Lung (tissue), 12 donors: Measurements from ENCODE around the gene OTUD4. TPM values are rescaled to one million over a fixed set of nuclear protein-coding genes. Genes with fewer than 3 reads are reported as not detected.

Source experiments
- ATAC-seq: fragments of 200-7000 bp; cut with Tn5 transposase; one replicate; pipeline ENCODE4 v1.9.1; 2020; ENCODE audit warnings: moderate number of reproducible peaks; ENCODE audit not compliant: insufficient read depth, low FRiP score
- DNase-seq, 3 donors: peaks; one replicate each; pipeline ENCODE4 v3.0.0-alpha.2; 2013 to 2017
- H3K27ac ChIP-seq, 2 donors: one replicate each; pipeline ENCODE4 v1.5.1; 2013; ENCODE audit warnings: mild to moderate bottlenecking in 2 of 2, moderate library complexity in 2 of 2, control low read depth in 1 of 2, inconsistent platforms in 1 of 2, low read depth in 1 of 2, low read length in 1 of 2
- H3K27me3 ChIP-seq, 3 donors: one replicate each; pipeline ENCODE4 v1.5.1; 2013; ENCODE audit warnings: low read length in 2 of 3; ENCODE audit not compliant: control insufficient read depth in 3 of 3, insufficient read depth in 3 of 3
- H3K36me3 ChIP-seq, 4 donors: one replicate each; pipeline ENCODE4 v1.5.1; 2013; ENCODE audit warnings: low read length in 4 of 4, mild to moderate bottlenecking in 1 of 4, moderate library complexity in 1 of 4; ENCODE audit not compliant: control insufficient read depth in 4 of 4, insufficient read depth in 4 of 4
- H3K4me1 ChIP-seq, 5 donors: one replicate each; pipeline ENCODE4 v1.5.1; 2013; ENCODE audit warnings: low read length in 5 of 5, mild to moderate bottlenecking in 2 of 5, moderate library complexity in 1 of 5; ENCODE audit not compliant: control insufficient read depth in 5 of 5, insufficient read depth in 5 of 5
- H3K4me3 ChIP-seq: one replicate; pipeline ENCODE4 v1.5.1; 2013; ENCODE audit warnings: mild to moderate bottlenecking, control low read depth, moderate library complexity
- H3K9ac ChIP-seq, 2 donors: one replicate each; pipeline ENCODE4 v1.5.1; 2013; ENCODE audit warnings: low read length in 2 of 2, control low read depth in 1 of 2; ENCODE audit not compliant: insufficient read depth in 1 of 2
- H3K9me3 ChIP-seq, 4 donors: one replicate each; pipeline ENCODE4 v1.5.1; 2013; ENCODE audit warnings: low read length in 3 of 4, mild to moderate bottlenecking in 1 of 4, moderate library complexity in 1 of 4; ENCODE audit not compliant: control insufficient read depth in 4 of 4, insufficient read depth in 3 of 4
- CTCF ChIP-seq: IDR thresholded peaks from 2 replicates; pipeline ENCODE4 v1.5.1; 2012; ENCODE audit warnings: mild to moderate bottlenecking; ENCODE audit errors: control extremely low read depth, extremely low read depth
- WGBS, 2 donors: extraction: QIAGEN DNeasy Blood & Tissue Kit; methylation state at CpG; one replicate each; pipeline ENCODE4 v1.1.7; 2013; 5-methylcytosine and 5-hydroxymethylcytosine counted together
- polyA plus RNA-seq, 2 donors: library from polyadenylated mRNA; stranded (reverse); fragments of 200-250 nt; gene quantifications; one replicate each; pipeline ENCODE4 v1.2.1, GENCODE V29; 2013
- total RNA-seq, 2 donors: library from RNA; depleted of rRNA in 1 of 2; stranded (reverse); fragments of >200 nt in 1 of 2; gene quantifications; one replicate each; pipeline ENCODE4 v1.2.1, GENCODE V29; 2014 to 2021
- donor health status: control.
- donor health status: control.
- donor health status: Bipolar disorder and iron deficiency.
- donor health status: healthy.
- donor health status: DM: yes; HTN: yes; CAD: no.

OTUD4 gene
- total and polyA plus RNA-seq, 4 donors = 11.0 to 101 (median 24.0) TPM

DNA sequence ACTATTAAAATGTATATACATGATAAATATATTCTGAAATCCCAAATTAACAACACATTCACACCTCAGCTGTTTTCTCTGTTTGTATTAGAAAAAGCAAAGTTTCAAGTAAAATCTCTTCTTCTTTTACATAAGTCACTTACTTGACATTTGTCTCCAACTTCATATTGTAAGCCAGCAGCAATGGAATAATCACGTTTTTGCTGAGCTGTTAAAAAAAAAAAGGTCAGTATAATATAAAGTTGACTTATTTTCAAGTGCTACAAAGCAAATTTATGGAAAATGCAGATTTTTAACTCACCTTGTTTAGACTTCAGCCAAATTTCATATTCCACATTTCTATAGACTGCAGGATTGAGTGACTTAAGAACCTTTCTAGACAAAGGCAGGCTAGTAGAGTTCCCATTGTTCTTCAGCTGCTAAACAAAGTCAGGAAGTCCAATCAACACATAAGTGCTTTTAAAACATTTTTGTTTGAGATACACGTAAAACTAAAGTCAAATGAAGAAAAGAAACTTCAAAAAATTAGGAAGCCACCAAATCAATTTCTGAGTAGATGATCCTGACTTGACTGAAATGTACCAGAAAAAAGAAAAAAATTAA is 25.0 kb downstream of the OTUD4 start:
- peaks cover 0 to 4% (median 0%) of the 10 kb centered on the region in 5 donors for H3K4me1 ChIP-seq
- DNase-seq = no peak
- no peak overlapping the region for H3K27ac ChIP-seq
- peaks cover 5 to 24% (median 11%) of the 10 kb centered on the region in 4 donors for H3K36me3 ChIP-seq
- H3K9me3 ChIP-seq = no peaks in the 10 kb centered on the region
- no peak for TF ChIP-seq CTCF
- H3K9ac ChIP-seq = no peak overlapping the region
- no peak overlapping the region for H3K4me3 ChIP-seq
- no peak for ATAC-seq
- no peaks in the 10 kb centered on the region for H3K27me3 ChIP-seq
- WGBS, 2 donors = 66 to 86% methylated on average over 2 of the region's 2 CpGs

GRCh38 chr4:145154573-145154972 is 25.8 kb downstream of the OTUD4 start:
- H3K36me3 ChIP-seq = peaks cover 7 to 30% (median 13%) of the 10 kb centered on the region in 4 donors

GRCh38 chr4:145153904-145154298 is 26.5 kb downstream of the OTUD4 start:
- Histone ChIP-seq H3K27ac (peak overlapping the region in 1 of 2 donors; percentile 45), H3K4me3 (no peak overlapping the region), H3K27me3 (no peaks in the 10 kb centered on the region), H3K36me3 (peaks cover 11 to 34% (median 18%) of the 10 kb centered on the region in 4 donors), H3K9me3 (no peaks in the 10 kb centered on the region), H3K4me1 (peaks cover 0 to 4% (median 0%) of the 10 kb centered on the region in 5 donors), H3K9ac (no peak overlapping the region)
- 50 to 73% methylated on average over 1 of the region's 1 CpG for WGBS, 2 donors
- TF ChIP-seq CTCF = no peak
- no peak for DNase-seq
- no peak for ATAC-seq

More at GRCh38 chr4:145154573-145154972, 25.8 kb downstream of the OTUD4 start:
- no peak overlapping the region for H3K9ac ChIP-seq
- no peak overlapping the region for H3K27ac ChIP-seq
- H3K9me3 ChIP-seq = no peaks in the 10 kb centered on the region
- peaks cover 0 to 4% (median 0%) of the 10 kb centered on the region in 5 donors for H3K4me1 ChIP-seq
- DNase-seq = peak in 2 of 3 donors; percentile 13 to 36
- H3K27me3 ChIP-seq = no peaks in the 10 kb centered on the region
- TF ChIP-seq CTCF = peak; percentile 27
- H3K4me3 ChIP-seq = no peak overlapping the region
- 79 to 94% methylated on average over 1 of the region's 1 CpG for WGBS, 2 donors
- ATAC-seq = no peak
